IMR-90 (cell line): ENCODE measurements around the gene TAC4. TPM values are rescaled to one million over a fixed set of nuclear protein-coding genes. Genes with fewer than 3 reads are reported as not detected.

Source experiments
- ATAC-seq: fragments of 200-7000 bp; cut with Tn5 transposase; 2 replicates; pipeline ENCODE4 v1.9.1; 2020; ENCODE audit warnings: low read depth, mild to moderate bottlenecking, moderate library complexity
- BruUV-seq: library from RNA; stranded (reverse); fragments of 400-500 nt; replicated peaks from 2 replicates; lab custom pipeline; 2021; lab: Mats Ljungman, UMichigan
- CTCF ChIA-PET: fragments of 300-600 bp; formaldehyde crosslinking; extraction: SDS; loops from one replicate; lab custom pipeline; 2021; ENCODE audit warnings: antibody characterized with exemption; lab: Yijun Ruan, JAX
- POLR2A ChIA-PET: fragments of 300-600 bp; sonication (Branson Sonifier 250); formaldehyde crosslinking; loops from one replicate; lab custom pipeline; 2022; ENCODE audit warnings: antibody characterized with exemption; ENCODE audit not compliant: unreplicated experiment; lab: Charles Lee
- DNase-seq: peaks from one replicate; pipeline ENCODE4 v3.0.0; 2013
- H2AFZ ChIP-seq: replicated peaks from 2 replicates; pipeline ENCODE3; 2013; ENCODE audit warnings: low read length, mild to moderate bottlenecking; ENCODE audit not compliant: poor library complexity
- H2AK5ac ChIP-seq: 2 replicates; pipeline ENCODE4 v1.6.1; 2013; ENCODE audit warnings: low read depth, low read length, inconsistent platforms
- H2AK9ac ChIP-seq: replicated peaks from 2 replicates; pipeline ENCODE3; 2013; ENCODE audit warnings: mild to moderate bottlenecking, low read depth, low read length, moderate library complexity; ENCODE audit not compliant: poor library complexity
- H2BK120ac ChIP-seq: 2 replicates; pipeline ENCODE4 v1.6.1; 2013; ENCODE audit warnings: low read depth, low read length, inconsistent platforms
- H2BK15ac ChIP-seq: 3 replicates; pipeline ENCODE4 v1.6.1; 2013; ENCODE audit warnings: low read depth, low read length, inconsistent platforms
- H2BK20ac ChIP-seq: 2 replicates; pipeline ENCODE4 v1.6.1; 2013; ENCODE audit warnings: low read depth, mild to moderate bottlenecking, inconsistent platforms, low read length, moderate library complexity
- H2BK5ac ChIP-seq: 2 replicates; pipeline ENCODE4 v1.6.1; 2013; ENCODE audit warnings: mild to moderate bottlenecking, low read depth, low read length, inconsistent platforms; ENCODE audit not compliant: poor library complexity, severe bottlenecking
- H3K14ac ChIP-seq: replicated peaks from 2 replicates; pipeline ENCODE4 v1.6.1; 2013; ENCODE audit warnings: low read depth, low read length, inconsistent platforms
- H3K18ac ChIP-seq: 2 replicates; pipeline ENCODE4 v1.6.1; 2013; ENCODE audit warnings: low read depth, low read length, control low read depth
- H3K23ac ChIP-seq: 2 replicates; pipeline ENCODE4 v1.6.1; 2013; ENCODE audit warnings: low read depth, low read length, inconsistent platforms
- H3K27ac ChIP-seq: 2 replicates; pipeline ENCODE4 v1.5.1; 2013; ENCODE audit warnings: mild to moderate bottlenecking, control low read depth, low read length; ENCODE audit not compliant: insufficient read depth
- H3K27me3 ChIP-seq: 2 replicates; pipeline ENCODE4 v1.6.1; 2013; ENCODE audit warnings: low read length; ENCODE audit not compliant: control insufficient read depth, insufficient read depth
- H3K36me3 ChIP-seq: 2 replicates; pipeline ENCODE4 v1.6.1; 2013; ENCODE audit warnings: low read length, mixed read lengths; ENCODE audit not compliant: control insufficient read depth, insufficient read depth
- H3K4ac ChIP-seq: 2 replicates; pipeline ENCODE4 v1.6.1; 2013; ENCODE audit warnings: low read depth, low read length, inconsistent platforms
- H3K4me1 ChIP-seq: 2 replicates; pipeline ENCODE4 v1.6.1; 2013; ENCODE audit warnings: low read length, mixed read lengths; ENCODE audit not compliant: control insufficient read depth, insufficient read depth
- H3K4me2 ChIP-seq: 2 replicates; pipeline ENCODE4 v1.6.1; 2013; ENCODE audit warnings: low read depth, mild to moderate bottlenecking, control low read depth, low read length, moderate library complexity
- H3K4me3 ChIP-seq: 2 replicates; pipeline ENCODE4 v1.5.1; 2013; ENCODE audit warnings: low read depth, mild to moderate bottlenecking, control low read depth, low read length, moderate library complexity; ENCODE audit not compliant: insufficient read depth
- H3K56ac ChIP-seq: 2 replicates; pipeline ENCODE4 v1.6.1; 2013; ENCODE audit warnings: low read length, inconsistent platforms; ENCODE audit not compliant: insufficient read depth; ENCODE audit errors: extremely low read depth
- H3K79me1 ChIP-seq, 2 experiments: 2 replicates each; pipeline ENCODE4 v1.6.1; 2013; ENCODE audit warnings: low read length in 2 of 2, inconsistent platforms in 1 of 2, low read depth in 1 of 2
- H3K9ac ChIP-seq: 2 replicates; pipeline ENCODE4 v1.6.1; 2013; ENCODE audit warnings: low read depth, low read length, control low read depth
- H3K9me1 ChIP-seq: 2 replicates; pipeline ENCODE4 v1.6.1; 2013; ENCODE audit warnings: low read length, inconsistent platforms; ENCODE audit not compliant: insufficient read depth
- H3K9me3 ChIP-seq: 2 replicates; pipeline ENCODE4 v1.6.1; 2013; ENCODE audit warnings: low read length; ENCODE audit not compliant: control insufficient read depth, insufficient read depth
- H4K20me1 ChIP-seq: 2 replicates; pipeline ENCODE4 v1.6.1; 2013; ENCODE audit warnings: low read length, inconsistent platforms; ENCODE audit not compliant: insufficient read depth
- H4K5ac ChIP-seq: 2 replicates; pipeline ENCODE4 v1.6.1; 2013; ENCODE audit warnings: mild to moderate bottlenecking, low read depth, low read length, control low read depth
- H4K8ac ChIP-seq, 2 experiments: 2 replicates each; pipeline ENCODE4 v1.6.1; 2013; ENCODE audit warnings: low read depth in 2 of 2, low read length in 2 of 2, control low read depth in 1 of 2, inconsistent platforms in 1 of 2
- H4K91ac ChIP-seq: 2 replicates; pipeline ENCODE4 v1.6.1; 2013; ENCODE audit warnings: low read depth, low read length, inconsistent platforms; ENCODE audit not compliant: insufficient read depth
- BHLHE40 ChIP-seq: fragments of 150-350 bp; IDR thresholded peaks from 2 replicates; pipeline ENCODE4 v1.6.1; 2016; ENCODE audit warnings: mild to moderate bottlenecking, low read depth, low read length
- MAFK ChIP-seq: IDR thresholded peaks from 2 replicates; pipeline ENCODE4 v1.6.1; 2012; ENCODE audit warnings: low read depth, low read length, improper control_type of control experiment
- MAZ ChIP-seq: IDR thresholded peaks from 2 replicates; pipeline ENCODE4 v1.6.1; 2012; ENCODE audit warnings: low read depth, mild to moderate bottlenecking, low read length, improper control_type of control experiment, moderate library complexity, borderline replicate concordance
- POLR2A ChIP-seq: IDR thresholded peaks from 2 replicates; pipeline ENCODE4 v1.6.1; 2012; ENCODE audit warnings: mild to moderate bottlenecking, low read depth, low read length
- RCOR1 ChIP-seq: IDR thresholded peaks from 2 replicates; pipeline ENCODE4 v1.6.1; 2012; ENCODE audit warnings: mild to moderate bottlenecking, low read length, improper control_type of control experiment; ENCODE audit not compliant: insufficient replicate concordance
- RFX5 ChIP-seq: IDR thresholded peaks from 2 replicates; pipeline ENCODE4 v1.8.0; 2012; ENCODE audit warnings: low read depth, mild to moderate bottlenecking, low read length, moderate library complexity
- SMC3 ChIP-seq: fragments of 150-350 bp; IDR thresholded peaks from 2 replicates; pipeline ENCODE4 v1.6.1; 2016; ENCODE audit warnings: low read depth, mild to moderate bottlenecking, antibody characterized with exemption, low read length, moderate library complexity
- whole genome bisulfite sequencing, 2 experiments: methylation state at CpG; one replicate each; pipeline versions ENCODE4 v1.1.5 to v1.1.7; 2013; ENCODE audit warnings: missing lambda C conversion rate in 2 of 2; ENCODE audit not compliant: insufficient read length in 1 of 2; ENCODE audit errors: extremely low coverage in 2 of 2; 5-methylcytosine and 5-hydroxymethylcytosine counted together
- dilution Hi-C: fragments of 300-500 bp; cut with HindIII; formaldehyde crosslinking; loops from one replicate; pipeline ENCODE4 v1.14.3; 2018; ENCODE audit warnings: low sequenced_read_pairs; ENCODE audit not compliant: unreplicated experiment
- in situ Hi-C: fragments of 300-500 bp; cut with MboI; formaldehyde crosslinking; loops from 3 replicates; pipeline ENCODE4 v1.14.3; 2019; ENCODE audit warnings: low sequenced_read_pairs, inconsistent platforms, mixed read lengths
- intact Hi-C: fragments of 100-400 bp; cut with micrococcal nuclease; formaldehyde crosslinking; loops from 2 replicates; pipeline ENCODE4 v1.10.0; 2022
- polyA plus RNA-seq, 3 experiments: library from polyadenylated mRNA; depleted of rRNA; stranded (reverse); fragments of >200 nt; gene quantifications; 2 replicates each; pipeline ENCODE4 v1.2.3, GENCODE V29; 2012; ENCODE audit warnings: low replicate concordance in 1 of 3
- total RNA-seq: library from RNA; depleted of rRNA; stranded (reverse); fragments of >200 nt; gene quantifications from 2 replicates; pipeline ENCODE4 v1.2.3, GENCODE V29; 2012
- TF ChIP-seq, protein P1 (sequence below): conservative IDR thresholded peaks from 2 replicates; pipeline ENCODE4 v1.5.1; 2012; ENCODE audit warnings: mild to moderate bottlenecking, low read depth, low read length, improper control_type of control experiment

TAC4 gene
- total and polyA plus RNA-seq, 2 of the 4 experiments (the other 2 are of a cell fraction), result not detected

DNA sequence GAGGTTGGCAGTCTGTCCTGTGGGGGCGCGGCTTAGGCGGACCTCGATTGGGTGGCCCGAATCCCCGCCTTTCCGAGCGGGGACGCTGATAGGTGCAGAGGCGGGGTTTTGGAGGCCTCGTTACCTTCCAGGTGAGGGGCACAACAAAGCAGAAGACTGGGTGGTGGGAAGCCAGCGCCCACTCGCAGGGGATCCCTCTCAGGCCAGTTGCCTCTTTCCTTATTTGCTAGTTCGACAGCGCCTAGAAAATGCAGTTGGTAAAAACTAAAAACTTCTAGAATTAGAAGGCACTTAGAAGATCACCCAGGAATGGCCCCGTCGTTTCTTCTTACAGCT is 58.7 kb downstream of the TAC4 start:
- POLR2A ChIA-PET, result no interaction called here
- intact Hi-C loops, result loop anchor here (2.0 kb wide), 2 partner anchors 62 to 80 kb away; no protein-coding TSS in a partner anchor
- CTCF ChIA-PET, result no interaction called here

More for the DNA sequence above, 58.7 kb downstream of the TAC4 start:
- Histone ChIP-seq H3K4me3 (peak overlapping the region; percentile 42), H3K4me1 (peaks cover 7% of the 10 kb centered on the region), H3K9me3 (no peaks in the 10 kb centered on the region), H3K18ac (no peak overlapping the region), H3K4ac (no peak overlapping the region), H2AK5ac (no peak overlapping the region), H4K91ac (no peak overlapping the region), H2BK20ac (no peak overlapping the region), H2BK15ac (no peak overlapping the region), H3K27ac (no peak overlapping the region), H2BK120ac (no peak overlapping the region), H2AFZ (peak overlapping the region; percentile 98), H3K4me2 (peak overlapping the region; percentile 82), H3K9me1 (peaks cover 24% of the 10 kb centered on the region), H3K36me3 (peaks cover 11% of the 10 kb centered on the region), H3K27me3 (no peaks in the 10 kb centered on the region), H4K20me1 (peaks cover 49% of the 10 kb centered on the region), H2BK5ac (no peak overlapping the region), H4K8ac (no peak overlapping the region; a peak in 1 of 4 replicates), H4K5ac (no peak overlapping the region), H2AK9ac (peak overlapping the region; percentile 99), H3K9ac (no peak overlapping the region), H3K14ac (no peak overlapping the region), H3K56ac (no peak overlapping the region), H3K79me1 (peaks cover 23 to 59% of the 10 kb centered on the region in 2 experiments), H3K23ac (no peak overlapping the region)
- no TSS peak for BruUV-seq
- in situ Hi-C loops, result loop anchor here (10.0 kb wide), 1 partner anchor 224 kb away; no protein-coding TSS in a partner anchor
- ATAC-seq, result no peak
- dilution Hi-C loops, result no loop called here
- TF ChIP-seq BHLHE40 (no peak), MAZ (no peak), RFX5 (no peak), MAFK (no peak), RCOR1 (no peak), POLR2A (no peak), SMC3 (no peak)
- TF ChIP-seq, protein P1, sequence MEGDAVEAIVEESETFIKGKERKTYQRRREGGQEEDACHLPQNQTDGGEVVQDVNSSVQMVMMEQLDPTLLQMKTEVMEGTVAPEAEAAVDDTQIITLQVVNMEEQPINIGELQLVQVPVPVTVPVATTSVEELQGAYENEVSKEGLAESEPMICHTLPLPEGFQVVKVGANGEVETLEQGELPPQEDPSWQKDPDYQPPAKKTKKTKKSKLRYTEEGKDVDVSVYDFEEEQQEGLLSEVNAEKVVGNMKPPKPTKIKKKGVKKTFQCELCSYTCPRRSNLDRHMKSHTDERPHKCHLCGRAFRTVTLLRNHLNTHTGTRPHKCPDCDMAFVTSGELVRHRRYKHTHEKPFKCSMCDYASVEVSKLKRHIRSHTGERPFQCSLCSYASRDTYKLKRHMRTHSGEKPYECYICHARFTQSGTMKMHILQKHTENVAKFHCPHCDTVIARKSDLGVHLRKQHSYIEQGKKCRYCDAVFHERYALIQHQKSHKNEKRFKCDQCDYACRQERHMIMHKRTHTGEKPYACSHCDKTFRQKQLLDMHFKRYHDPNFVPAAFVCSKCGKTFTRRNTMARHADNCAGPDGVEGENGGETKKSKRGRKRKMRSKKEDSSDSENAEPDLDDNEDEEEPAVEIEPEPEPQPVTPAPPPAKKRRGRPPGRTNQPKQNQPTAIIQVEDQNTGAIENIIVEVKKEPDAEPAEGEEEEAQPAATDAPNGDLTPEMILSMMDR, result no peak
- no peak for DNase-seq
- 6% methylated on average over 4 of the region's 17 CpGs; no CpG with 5 or more reads in 1 of the 2 experiments for WGBS, 2 experiments
